22Rv1 (cell line): ENCODE data around the gene CST6.

Source experiments
- CTCF ChIP-seq: fragments of 450-650 bp; IDR thresholded peaks from 2 replicates; pipeline ENCODE4 v1.5.1; 2017; ENCODE audit warnings: mild to moderate bottlenecking
- ZFX ChIP-seq: fragments of 450-650 bp; IDR thresholded peaks from 2 replicates; pipeline ENCODE4 v1.6.1; 2017; ENCODE audit warnings: antibody characterized with exemption, borderline replicate concordance

GRCh38 chr11:65973439-65974110 lies 38.2 kb upstream of the CST6 start:
- TF ChIP-seq CTCF, result no peak
- no peak for TF ChIP-seq ZFX
